Caki2 (cell line): ENCODE data around the gene ANKRD39. TPM values are rescaled to one million over a fixed set of nuclear protein-coding genes. Genes with fewer than 3 reads are reported as not detected.
"Not testable (repeated sequence)": the region's sequence is repeated elsewhere in the genome, so short reads cannot be mapped to it uniquely, and the experiment has no call there.

ENCODE experiments used
- DNase-seq: peaks from one replicate; pipeline ENCODE4 v3.0.0-alpha.2; 2015; ENCODE audit warnings: low read depth
- in situ Hi-C: cut with HindIII; loops from 2 replicates; pipeline ENCODE4 v1.10.0; 2016; ENCODE audit warnings: low sequenced_read_pairs, low pct_unique_long_range_greater_than_20kb, mixed read lengths
- total RNA-seq: library from RNA; depleted of rRNA; stranded (reverse); fragments of >200 nt; shearing (Covaris generic); gene quantifications from 2 replicates; pipeline ENCODE4 v1.2.3, GENCODE V29; 2014; ENCODE audit warnings: low replicate concordance; rRNA removed

The ANKRD39 gene
- total RNA-seq, 1 experiment from 2014 or later: 33.2 TPM

DNA sequence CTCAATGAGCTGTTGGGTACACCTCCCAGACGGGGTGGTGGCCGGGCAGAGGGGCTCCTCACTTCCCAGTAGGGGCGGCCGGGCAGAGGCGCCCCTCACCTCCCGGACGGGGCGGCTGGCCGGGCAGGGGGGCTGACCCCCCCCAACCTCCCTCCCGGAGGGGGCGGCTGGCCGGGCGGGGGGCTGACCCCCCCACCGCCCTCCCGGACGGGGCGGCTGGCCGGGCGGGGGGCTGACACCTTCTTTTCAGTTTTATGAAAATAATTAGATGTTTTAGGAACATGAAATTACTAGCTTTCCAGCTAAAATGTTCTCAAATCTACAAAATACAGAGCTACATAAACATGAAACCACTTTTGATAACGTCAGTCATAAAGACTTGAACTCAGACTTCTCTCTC, 51.9 kb downstream of the ANKRD39 start:
- DNase-seq, in situ Hi-C loops: not testable (repeated sequence)

DNA sequence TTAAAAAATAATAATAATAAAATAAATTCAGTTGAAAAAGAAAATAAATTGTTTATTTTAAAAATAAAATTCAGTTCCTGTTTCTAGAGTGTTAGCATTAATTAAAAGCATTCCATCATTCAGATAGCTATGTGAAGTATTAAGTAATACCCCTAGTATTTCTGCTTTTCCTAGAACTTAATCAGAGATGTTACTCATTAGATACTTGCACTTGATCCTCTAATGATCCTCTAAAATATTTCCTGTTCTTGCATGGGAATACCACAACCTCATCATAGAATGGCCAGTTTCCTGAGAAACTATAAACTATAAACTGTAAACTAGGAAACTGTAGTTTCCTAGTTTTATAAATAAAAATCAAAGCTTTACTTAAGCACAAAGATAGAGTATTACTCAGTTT, 52.8 kb downstream of the ANKRD39 start:
- no peak for DNase-seq
- in situ Hi-C loops: no loop called here

DNA sequence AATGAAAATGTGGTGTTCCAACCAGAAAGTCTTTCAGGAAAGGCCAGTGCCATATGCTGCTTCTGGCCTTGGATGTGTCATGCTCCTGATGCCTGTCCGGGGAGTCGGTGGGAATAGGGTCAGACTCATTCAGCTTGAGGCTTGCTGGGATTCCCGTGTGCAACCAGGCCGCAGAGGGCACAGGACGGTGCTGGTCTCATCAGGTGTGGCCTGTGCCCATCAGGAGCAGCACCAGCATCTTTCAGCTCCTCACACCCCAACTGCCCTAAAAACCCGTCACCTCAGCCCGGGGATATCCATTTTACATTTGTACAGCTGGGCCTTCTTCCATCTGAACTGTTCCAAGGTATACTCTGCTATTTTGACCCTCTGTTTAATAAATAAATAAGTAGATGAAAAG, 55.1 kb downstream of the ANKRD39 start:
- in situ Hi-C loops: no loop called here
- no peak for DNase-seq

DNA sequence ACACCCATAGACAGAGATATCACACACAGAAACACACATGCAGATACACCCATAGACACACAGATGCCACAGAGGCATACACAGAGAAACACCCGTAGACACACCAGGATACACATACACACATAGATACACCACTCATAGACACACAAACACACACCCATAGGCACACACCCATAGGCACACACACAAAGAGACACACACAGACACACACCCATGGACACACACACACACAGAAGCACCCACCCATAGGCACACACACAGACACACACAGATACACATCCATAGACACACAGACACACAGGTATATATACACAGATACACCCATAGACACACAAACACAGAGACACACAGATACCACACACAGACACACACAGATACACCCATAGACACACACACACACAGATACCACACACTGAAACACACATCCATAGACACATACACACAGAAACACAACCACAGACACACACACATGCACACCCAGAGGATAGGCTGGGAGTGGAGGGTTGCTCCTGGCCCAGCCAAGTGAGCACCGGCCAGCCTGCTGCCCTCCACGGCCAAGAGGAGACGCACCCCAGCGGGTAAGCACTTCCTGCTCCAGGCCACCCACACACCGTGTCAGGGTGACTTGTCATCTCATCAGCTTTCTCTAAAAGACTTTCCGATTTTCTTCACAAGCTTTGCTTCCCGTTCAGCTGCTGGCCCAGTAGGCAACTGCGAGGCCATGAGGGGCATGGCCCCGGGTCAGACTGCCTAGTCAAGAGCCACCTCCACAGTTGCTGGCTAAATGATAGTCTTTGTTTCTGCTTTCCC, 55.8 kb downstream of the ANKRD39 start:
- no peak for DNase-seq
- in situ Hi-C loops: no loop called here

DNA sequence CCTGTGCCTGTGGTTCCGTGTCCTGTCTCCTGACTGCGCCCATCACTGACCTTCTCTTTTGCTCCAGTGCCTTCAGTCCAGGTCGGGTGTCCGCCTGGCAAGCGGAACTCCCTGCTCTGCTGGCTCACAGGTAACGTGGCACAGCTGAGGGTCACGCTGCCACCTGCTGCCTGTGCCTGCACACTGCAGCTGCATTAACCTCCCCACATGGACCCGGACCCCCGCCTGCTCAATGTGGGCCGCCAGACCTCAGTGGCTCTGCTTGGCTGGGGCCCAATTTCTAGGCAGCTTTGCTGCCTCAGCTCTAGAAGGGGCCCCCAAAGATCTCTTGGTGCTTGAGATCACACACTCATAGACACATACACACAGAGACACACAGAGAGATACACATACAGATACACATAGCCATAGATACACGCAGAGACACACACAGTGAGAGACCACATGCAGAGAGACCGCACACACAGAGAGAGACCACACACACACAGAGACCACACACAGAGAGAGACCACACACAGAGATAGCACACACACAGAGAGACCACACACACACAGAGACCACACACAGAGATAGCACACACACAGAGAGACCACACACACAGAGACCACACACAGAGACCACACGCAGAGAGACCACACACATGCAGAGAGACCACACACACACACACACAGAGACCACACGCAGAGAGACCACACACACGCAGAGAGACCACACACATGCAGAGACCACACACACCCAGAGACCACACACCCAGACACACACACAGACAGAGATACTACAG, 56.6 kb downstream of the ANKRD39 start:
- in situ Hi-C loops: no loop called here
- peak; percentile 75 for DNase-seq

DNA sequence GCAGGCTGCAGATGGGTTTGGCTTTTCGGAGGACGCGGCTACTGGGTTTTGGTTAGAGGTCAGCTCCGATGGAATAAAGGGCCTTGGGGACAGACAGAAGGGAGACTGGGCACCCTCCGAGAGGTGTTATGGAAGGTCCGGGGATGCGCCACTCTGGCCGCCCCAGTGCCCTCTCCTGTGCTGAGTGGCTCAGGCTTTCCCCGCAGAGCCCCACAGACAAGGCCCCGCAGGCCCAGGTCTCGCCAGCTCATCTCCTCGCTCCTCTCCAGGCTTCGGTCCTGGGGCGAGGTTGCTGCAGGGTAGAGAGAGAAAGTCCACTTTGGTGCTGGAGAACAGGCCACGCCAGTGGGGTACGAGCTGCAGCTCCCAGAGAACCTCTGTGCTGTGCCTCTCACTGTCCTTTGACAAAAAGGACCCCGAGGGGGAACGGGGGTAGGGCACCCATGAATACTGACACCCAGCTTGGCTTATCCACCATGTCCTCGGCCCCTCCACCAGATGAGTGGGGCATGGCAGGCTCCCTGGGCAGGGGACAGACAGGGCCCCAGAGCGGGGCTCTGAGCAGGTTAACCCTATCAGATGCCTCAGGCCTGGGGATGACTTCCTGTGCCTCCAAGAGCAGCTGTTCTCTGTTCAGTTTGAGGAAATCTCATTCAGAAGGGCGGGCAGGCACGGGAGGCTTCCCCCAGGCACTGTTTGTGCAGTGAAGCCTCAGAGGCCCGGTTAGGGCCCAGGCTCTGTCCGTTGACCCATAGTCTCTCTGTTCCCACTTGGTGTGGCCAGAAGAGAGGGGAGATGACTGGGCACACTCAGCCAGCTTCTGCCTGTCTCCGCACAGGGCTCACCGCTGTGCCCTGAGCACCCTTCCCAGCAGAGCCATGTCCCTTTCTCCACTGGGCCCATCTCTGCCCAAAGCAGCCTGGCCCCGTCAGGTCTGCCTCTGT, 57.5 kb downstream of the ANKRD39 start:
- DNase-seq: no peak
- in situ Hi-C loops: no loop called here

DNA sequence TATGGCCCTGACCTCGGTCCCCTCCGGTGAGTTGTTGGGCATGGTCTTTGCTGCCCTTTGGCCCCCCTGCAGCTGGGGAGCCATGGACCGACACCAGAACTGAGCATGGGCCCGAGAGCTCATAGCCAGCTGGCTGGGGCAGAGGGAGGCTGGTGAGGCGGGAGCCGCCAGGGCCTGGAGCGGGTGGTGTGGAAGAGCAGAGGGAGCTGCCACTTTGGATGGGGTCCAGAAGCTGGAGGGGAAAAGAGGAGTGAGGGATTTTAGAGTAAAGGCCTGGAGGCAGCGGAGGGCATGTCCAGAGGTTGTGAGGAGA, 58.2 kb downstream of the ANKRD39 start:
- in situ Hi-C loops: no loop called here
- no peak for DNase-seq

DNA sequence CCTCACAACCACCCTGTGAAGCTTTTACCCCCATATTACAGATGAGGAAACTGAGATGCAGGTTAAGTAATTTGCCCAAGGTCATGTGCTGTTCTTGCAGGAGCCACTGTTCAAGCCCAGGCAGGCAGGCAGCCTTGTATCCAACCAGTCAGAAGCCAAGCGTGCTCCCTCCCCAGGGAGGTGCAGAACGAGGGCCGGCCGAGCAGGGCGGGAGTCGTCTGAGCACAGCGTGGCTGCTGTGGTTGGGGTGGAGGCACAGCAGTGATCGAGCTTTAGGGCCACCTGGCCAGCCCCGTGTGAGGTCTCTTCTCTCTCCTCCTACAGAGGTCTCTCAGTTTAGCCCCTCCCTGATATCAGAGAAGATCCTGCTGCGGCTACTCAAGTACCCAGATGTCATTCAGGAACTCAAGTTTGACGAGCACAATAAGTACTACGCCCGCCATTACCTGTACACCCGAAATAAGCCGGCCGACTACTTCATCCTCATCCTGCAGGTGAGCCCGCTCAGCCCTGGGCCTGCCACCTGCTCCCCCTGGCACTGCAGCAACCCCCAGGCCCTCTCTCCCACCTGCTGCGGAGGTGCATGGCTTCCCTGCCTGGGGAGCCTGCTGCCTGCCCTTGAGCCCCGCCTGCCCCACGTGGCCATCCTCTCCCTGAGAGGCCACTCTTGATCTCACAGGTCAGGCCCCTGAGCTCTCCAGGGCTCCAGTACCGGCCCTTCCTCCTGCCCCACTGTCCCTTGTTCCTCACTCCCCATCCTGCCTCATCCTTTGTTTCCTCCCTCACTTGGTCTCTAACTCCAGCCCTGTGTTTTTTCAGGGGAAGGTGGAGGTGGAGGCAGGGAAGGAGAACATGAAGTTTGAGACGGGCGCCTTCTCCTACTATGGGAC, 58.8 kb downstream of the ANKRD39 start:
- in situ Hi-C loops: no loop called here
- no peak for DNase-seq

Other genes starting within 250 kb of the ANKRD39 start
- 51.5 and 56.1 TPM in 2 replicates for gene KANSL3, start 219.7 kb downstream of the ANKRD39 start, total RNA-seq
- gene FER1L5, start 215.3 kb downstream of the ANKRD39 start, total RNA-seq: not detected in 2 replicates
- gene LMAN2L, start 118.0 kb downstream of the ANKRD39 start, total RNA-seq: 70.7 and 78.9 TPM in 2 replicates
- gene CNNM4, start 97.1 kb downstream of the ANKRD39 start, total RNA-seq: 23.5 and 24.3 TPM in 2 replicates
- gene CNNM3, start 41.7 kb downstream of the ANKRD39 start, total RNA-seq: 28.7 and 41.7 TPM in 2 replicates
- gene ANKRD23, start 14.0 kb downstream of the ANKRD39 start, total RNA-seq: 1.3 and 9.4 TPM in 2 replicates
- 30.7 and 40.4 TPM in 2 replicates for gene SEMA4C, start 12.1 kb upstream of the ANKRD39 start, total RNA-seq
- not detected in 2 replicates for gene FAM178B, start 128.6 kb upstream of the ANKRD39 start, total RNA-seq
- gene FAHD2B, start 236.9 kb upstream of the ANKRD39 start, total RNA-seq: 8.7 and 8.9 TPM in 2 replicates